Measurements from ENCODE around the gene TICRR.

DNA sequence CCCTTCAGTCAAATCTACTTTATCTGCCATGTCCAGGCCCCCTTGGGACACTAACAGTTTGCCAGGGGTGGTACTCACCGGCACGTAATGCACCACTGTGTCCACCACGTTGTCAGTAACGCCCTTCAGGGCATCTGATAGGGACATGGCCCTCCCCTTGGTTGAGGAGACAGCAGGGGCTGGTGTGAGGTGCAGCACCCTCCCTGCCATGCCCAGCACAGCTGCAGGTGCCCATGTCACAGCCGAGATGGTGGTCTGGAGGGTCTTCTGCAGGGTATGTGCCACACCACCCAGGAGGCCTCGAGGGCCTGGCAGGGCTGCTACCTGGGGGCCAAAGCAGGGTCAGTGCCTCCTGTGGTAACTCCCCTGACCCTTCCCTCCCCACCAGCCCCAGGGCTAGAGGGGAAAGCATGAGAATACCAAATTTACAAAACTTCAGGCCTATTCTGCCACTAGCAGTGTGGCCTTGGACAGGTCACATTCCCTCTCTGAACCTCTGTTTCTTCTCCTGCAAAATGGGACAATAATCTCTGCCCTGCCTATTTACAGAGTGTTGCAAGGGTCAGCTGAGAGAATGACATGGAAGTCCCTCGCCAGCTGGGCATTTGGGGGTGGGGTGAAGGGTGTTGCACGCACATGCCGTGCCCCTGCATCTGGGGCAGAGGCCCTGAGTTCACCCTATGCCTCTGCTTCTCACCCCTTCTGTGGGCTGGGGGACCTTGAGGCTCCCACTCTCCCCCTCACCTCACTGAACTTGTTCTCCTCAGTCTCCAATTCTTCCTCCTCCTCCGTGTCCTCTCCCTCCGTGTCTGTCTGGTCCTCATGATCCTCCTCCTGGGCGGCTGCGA, 91.8 kb downstream of the TICRR start:
- TF ChIP-seq, protein P1, sequence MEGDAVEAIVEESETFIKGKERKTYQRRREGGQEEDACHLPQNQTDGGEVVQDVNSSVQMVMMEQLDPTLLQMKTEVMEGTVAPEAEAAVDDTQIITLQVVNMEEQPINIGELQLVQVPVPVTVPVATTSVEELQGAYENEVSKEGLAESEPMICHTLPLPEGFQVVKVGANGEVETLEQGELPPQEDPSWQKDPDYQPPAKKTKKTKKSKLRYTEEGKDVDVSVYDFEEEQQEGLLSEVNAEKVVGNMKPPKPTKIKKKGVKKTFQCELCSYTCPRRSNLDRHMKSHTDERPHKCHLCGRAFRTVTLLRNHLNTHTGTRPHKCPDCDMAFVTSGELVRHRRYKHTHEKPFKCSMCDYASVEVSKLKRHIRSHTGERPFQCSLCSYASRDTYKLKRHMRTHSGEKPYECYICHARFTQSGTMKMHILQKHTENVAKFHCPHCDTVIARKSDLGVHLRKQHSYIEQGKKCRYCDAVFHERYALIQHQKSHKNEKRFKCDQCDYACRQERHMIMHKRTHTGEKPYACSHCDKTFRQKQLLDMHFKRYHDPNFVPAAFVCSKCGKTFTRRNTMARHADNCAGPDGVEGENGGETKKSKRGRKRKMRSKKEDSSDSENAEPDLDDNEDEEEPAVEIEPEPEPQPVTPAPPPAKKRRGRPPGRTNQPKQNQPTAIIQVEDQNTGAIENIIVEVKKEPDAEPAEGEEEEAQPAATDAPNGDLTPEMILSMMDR (IDR thresholded peaks at IDR 0.05) = no peak
- TF ChIP-seq POLR2A (IDR thresholded peaks at IDR 0.05; ENCODE audit: low read depth) = no peak

All from esophagus muscularis mucosa (tissue), 3 donors.